GM21367 (cell line): ENCODE results near the gene ESD.
"Not testable (repeated sequence)": the region's sequence is repeated elsewhere in the genome, so short reads cannot be mapped to it uniquely, and the experiment has no call there.

ENCODE experiments used
- ATAC-seq: cut with Tn5 transposase; IDR thresholded peaks from one replicate; pipeline ENCODE4 v1.9.1; 2021; ENCODE audit not compliant: unreplicated experiment

ESD gene

GRCh38 chr13:46796515-46797474 is at the start of gene ESD:
ESD (minus strand) TSS chr13:46797161; CDS start chr13:46791413, 5,748 bp downstream.
- ATAC-seq = peak; percentile 88

GRCh38 chr13:46846726-46847125 is 49.8 kb upstream of the ESD start:
- ATAC-seq = no peak

- ATAC-seq = no peak
Measured at GRCh38 chr13:46845146-46845545, 48.2 kb upstream of the ESD start.

- ATAC-seq = no peak
Measured at GRCh38 chr13:46844431-46844830, 47.5 kb upstream of the ESD start.

- ATAC-seq = no peak
Measured at GRCh38 chr13:46839399-46839798, 42.4 kb upstream of the ESD start.

- ATAC-seq = no peak
Measured at GRCh38 chr13:46834657-46835056, 37.7 kb upstream of the ESD start.

- no peak for ATAC-seq
Measured at GRCh38 chr13:46831588-46832194, 34.7 kb upstream of the ESD start.

- no peak for ATAC-seq
Measured at GRCh38 chr13:46830405-46831005, 33.5 kb upstream of the ESD start.

GRCh38 chr13:46822551-46822950 is 25.6 kb upstream of the ESD start:
- ATAC-seq = no peak

- no peak for ATAC-seq
Measured at GRCh38 chr13:46817838-46818476, 21.0 kb upstream of the ESD start.

- no peak for ATAC-seq
Measured at GRCh38 chr13:46817095-46817494, 20.1 kb upstream of the ESD start.

- ATAC-seq = no peak
Measured at GRCh38 chr13:46816371-46816770, 19.4 kb upstream of the ESD start.

GRCh38 chr13:46812301-46812797 is 15.4 kb upstream of the ESD start:
- no peak for ATAC-seq

GRCh38 chr13:46810440-46810839 is 13.5 kb upstream of the ESD start:
- no peak for ATAC-seq

- ATAC-seq = not testable (repeated sequence)
Measured at GRCh38 chr13:46804921-46805320, 8.0 kb upstream of the ESD start.

- no peak for ATAC-seq
Measured at GRCh38 chr13:46804391-46804815, 7.4 kb upstream of the ESD start.

GRCh38 chr13:46803586-46803985 is 6.6 kb upstream of the ESD start:
- ATAC-seq = no peak

GRCh38 chr13:46801858-46802257 is 4.9 kb upstream of the ESD start:
- no peak for ATAC-seq

- no peak for ATAC-seq
Measured at GRCh38 chr13:46799139-46799538, 2.2 kb upstream of the ESD start.

GRCh38 chr13:46797501-46798237 is 708 bp upstream of the ESD start:
- no peak for ATAC-seq
